Ishikawa (cell line): ENCODE results near the gene ST3GAL3.

Experiments used
- EGR1 ChIP-seq: IDR thresholded peaks from 2 replicates; pipeline ENCODE4 v1.6.1; 2012
- EP300 ChIP-seq: IDR thresholded peaks from 2 replicates; pipeline ENCODE4 v1.6.1; 2012; ENCODE audit warnings: borderline replicate concordance
- REST ChIP-seq: IDR thresholded peaks from 2 replicates; pipeline ENCODE4 v1.6.1; 2012; ENCODE audit warnings: low read depth, mild to moderate bottlenecking
- TAF1 ChIP-seq: IDR thresholded peaks from 2 replicates; pipeline ENCODE4 v1.6.1; 2012; ENCODE audit warnings: low read depth, mild to moderate bottlenecking
- USF1 ChIP-seq: IDR thresholded peaks from 2 replicates; pipeline ENCODE4 v1.6.1; 2012
- YY1 ChIP-seq: IDR thresholded peaks from 2 replicates; pipeline ENCODE4 v1.6.1; 2012; ENCODE audit warnings: low read depth
- ZBTB7A ChIP-seq: IDR thresholded peaks from 2 replicates; pipeline ENCODE4 v1.6.1; 2012; ENCODE audit warnings: low read depth

DNA sequence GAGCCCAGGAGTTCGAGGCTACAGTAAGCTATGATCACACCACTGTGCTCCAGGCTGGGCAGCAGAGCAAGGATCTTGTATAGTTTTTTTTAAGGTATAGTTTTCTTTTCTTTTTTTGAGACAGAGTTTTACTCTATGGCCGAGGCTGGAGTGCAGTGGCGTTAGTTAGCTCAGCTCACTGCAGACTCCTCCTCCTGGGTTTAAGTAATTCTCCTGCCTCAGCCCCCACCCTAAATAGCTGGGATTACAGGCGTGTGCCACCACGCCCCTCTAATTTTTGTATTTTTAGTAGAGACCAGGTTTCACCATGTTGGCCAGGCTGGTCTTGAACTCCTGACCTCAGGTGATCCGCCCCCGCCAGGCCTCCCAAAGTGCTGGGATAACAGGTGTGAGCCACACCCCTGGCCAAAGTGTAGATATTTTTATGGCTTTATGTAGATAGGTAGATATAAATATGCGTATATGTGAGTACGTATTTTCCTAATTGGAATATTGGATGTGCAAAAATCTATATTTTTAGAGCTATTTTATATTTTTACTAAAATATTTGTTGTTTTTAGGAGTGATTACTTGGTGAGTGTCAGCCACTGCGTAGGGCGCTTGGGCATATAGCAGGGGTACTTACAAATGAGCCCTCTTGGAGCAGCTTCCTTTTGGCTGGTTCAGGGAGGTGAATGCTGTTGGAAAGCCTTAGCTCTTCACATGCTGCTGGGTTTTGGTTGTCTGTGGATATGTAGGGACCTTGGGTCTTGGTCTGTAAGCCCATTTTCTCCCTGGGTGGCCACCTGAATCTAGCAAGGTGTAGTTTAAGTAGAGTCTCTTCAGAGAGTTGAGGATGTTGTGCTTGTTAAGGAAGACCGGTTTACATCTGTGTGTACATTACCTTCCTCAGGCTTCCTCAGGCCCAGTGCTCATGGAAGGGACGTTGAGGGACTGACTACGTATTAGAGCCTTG lies 47.8 kb upstream of the ST3GAL3 start:
- no peak for TF ChIP-seq EGR1
- no peak for TF ChIP-seq USF1
- TF ChIP-seq TAF1 = no peak
- no peak for TF ChIP-seq REST
- no peak for TF ChIP-seq EP300
- TF ChIP-seq YY1 = no peak
- TF ChIP-seq ZBTB7A = no peak
